Stimulated activated effector memory CD8-positive, alpha-beta T cell treated with anti-CD3 and anti-CD28 coated beads, Interleukin-12 subunit alpha, Interleukin-12 subunit beta, amount 100 ng/mL, for 72 hours (primary cell): Measurements from ENCODE around the gene SOSTDC1.

Experiments used
- ATAC-seq: fragments of 150-1000 bp; cut with Tn5 transposase; 2 replicates; pipeline ENCODE4 v1.10.0; 2021
- DNase-seq, 2 donors: peaks; one replicate each; pipeline ENCODE4 v3.0.0; 2021 to 2022; ENCODE audit warnings: low spot score in 2 of 2
- H3K27ac Mint-ChIP-seq: one replicate; pipeline ENCODE4 v1.8.0; 2022; ENCODE audit warnings: mild to moderate bottlenecking, mixed read lengths
- H3K36me3 Mint-ChIP-seq: one replicate; pipeline ENCODE4 v1.8.0; 2022; ENCODE audit warnings: mild to moderate bottlenecking, mixed read lengths
- H3K4me1 Mint-ChIP-seq: one replicate; pipeline ENCODE4 v1.8.0; 2022; ENCODE audit warnings: mixed read lengths
- H3K4me3 Mint-ChIP-seq: one replicate; pipeline ENCODE4 v1.8.0; 2022; ENCODE audit warnings: mild to moderate bottlenecking, mixed read lengths
- H3K9me3 Mint-ChIP-seq: one replicate; pipeline ENCODE4 v1.8.0; 2022; ENCODE audit warnings: mixed read lengths

SOSTDC1 gene

GRCh38 chr7:16417906-16418305 lies 47.6 kb downstream of the SOSTDC1 start:
- Mint-ChIP-seq H3K9me3 (no peaks in the 10 kb centered on the region), H3K27ac (no peak overlapping the region), H3K4me3 (no peak overlapping the region), H3K36me3 (peaks cover 10% of the 10 kb centered on the region), H3K4me1 (peaks cover 22% of the 10 kb centered on the region)
- DNase-seq = no peak
- no peak for ATAC-seq

- H3K4me3 Mint-ChIP-seq = no peak overlapping the region
- H3K27ac Mint-ChIP-seq = no peak overlapping the region
- no peaks in the 10 kb centered on the region for H3K9me3 Mint-ChIP-seq
- peaks cover 10% of the 10 kb centered on the region for H3K36me3 Mint-ChIP-seq
- ATAC-seq (no peak), DNase-seq (no peak)
- H3K4me1 Mint-ChIP-seq = peaks cover 17% of the 10 kb centered on the region
Observed at GRCh38 chr7:16416289-16417282, 49.0 kb downstream of the SOSTDC1 start.

- no peak overlapping the region for H3K27ac Mint-ChIP-seq
- H3K36me3 Mint-ChIP-seq = no peaks in the 10 kb centered on the region
Observed at GRCh38 chr7:16412274-16413254, 53.0 kb downstream of the SOSTDC1 start.

More at GRCh38 chr7:16412274-16413254, 53.0 kb downstream of the SOSTDC1 start:
- H3K4me1 Mint-ChIP-seq = peaks cover 6% of the 10 kb centered on the region
- H3K9me3 Mint-ChIP-seq = no peaks in the 10 kb centered on the region
- H3K4me3 Mint-ChIP-seq = no peak overlapping the region
- ATAC-seq (no peak), DNase-seq (no peak)
